ENCODE data around the gene MED7.
A peak's percentile ranks its signal among the peaks of the same experiment; 100 is the strongest.

The MED7 gene

DNA sequence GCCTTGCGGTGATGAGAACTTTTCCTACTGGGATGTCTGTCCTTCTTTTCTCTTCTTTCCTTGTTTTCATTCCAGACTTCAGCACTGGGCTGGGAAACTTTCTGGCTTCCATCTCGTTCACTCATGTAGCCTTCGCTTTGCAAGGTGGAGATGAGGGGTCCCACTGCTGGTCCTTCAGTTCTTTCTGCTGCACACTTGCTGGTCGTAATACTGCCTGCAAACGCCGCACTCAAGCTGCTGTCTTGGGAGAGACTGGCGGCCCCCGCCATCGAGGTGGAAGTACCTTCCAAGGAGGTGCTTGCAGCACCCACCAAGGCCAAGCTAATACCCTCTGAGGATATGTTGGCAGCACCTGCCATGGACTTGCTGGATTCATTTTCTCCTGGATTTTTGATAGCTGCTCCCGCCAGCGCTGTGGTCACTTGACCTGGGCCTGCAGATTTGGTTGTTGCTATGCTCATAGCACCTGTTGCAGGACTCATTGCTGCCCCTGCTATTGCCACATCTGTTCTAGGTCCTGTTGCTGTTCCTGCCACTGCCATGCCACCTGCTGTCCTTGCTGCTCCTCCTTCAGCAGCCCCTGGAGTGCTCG, 20.4 kb upstream of the MED7 start:
- DNase-seq, result no peak

DNA sequence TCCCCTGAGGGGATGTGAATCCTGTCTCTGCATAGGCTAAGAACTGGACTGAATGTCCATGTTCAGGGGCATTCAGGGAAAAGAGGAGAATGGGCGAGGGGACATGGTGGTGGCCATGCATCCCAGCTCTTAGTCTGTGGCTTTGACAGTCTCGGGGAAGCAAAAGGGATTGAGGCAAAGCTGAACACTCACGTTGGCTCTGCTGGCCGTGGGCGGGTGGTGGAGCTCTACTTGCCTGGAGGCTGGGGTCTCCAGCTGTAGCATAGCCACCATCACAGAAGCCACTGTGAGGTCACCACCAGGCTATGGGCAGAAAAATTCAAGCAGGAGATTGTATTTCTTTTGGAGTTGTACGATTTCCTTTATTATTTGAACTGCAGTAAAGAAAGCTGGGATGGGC, 19.3 kb upstream of the MED7 start:
- no peak for DNase-seq

DNA sequence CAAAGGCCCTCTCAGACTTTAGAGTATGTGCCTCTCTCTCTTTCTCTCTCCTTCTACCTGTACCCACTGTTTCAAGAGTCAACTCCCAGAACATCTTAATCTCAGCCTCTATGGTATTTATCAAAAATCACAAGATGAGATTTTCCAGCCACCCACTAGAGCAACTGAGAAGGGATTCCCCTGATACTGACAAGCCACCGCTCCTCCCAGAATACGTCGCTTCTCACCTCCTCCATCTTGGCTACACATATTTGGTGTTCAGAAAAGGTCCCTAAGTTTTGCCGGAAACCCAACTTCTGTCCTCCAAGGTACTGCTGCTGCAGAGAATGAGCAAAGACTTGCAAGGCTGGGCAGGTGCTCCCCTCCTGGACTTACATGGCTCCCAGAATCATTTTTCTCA, 17.3 kb upstream of the MED7 start:
- peak; percentile 49 to 50 for DNase-seq

- peak; percentile 43 to 53 for DNase-seq
Observed at GRCh38 chr5:157159209-157159751, 16.6 kb upstream of the MED7 start.

GRCh38 chr5:157157293-157157891, 14.7 kb upstream of the MED7 start:
- no peak for DNase-seq

DNA sequence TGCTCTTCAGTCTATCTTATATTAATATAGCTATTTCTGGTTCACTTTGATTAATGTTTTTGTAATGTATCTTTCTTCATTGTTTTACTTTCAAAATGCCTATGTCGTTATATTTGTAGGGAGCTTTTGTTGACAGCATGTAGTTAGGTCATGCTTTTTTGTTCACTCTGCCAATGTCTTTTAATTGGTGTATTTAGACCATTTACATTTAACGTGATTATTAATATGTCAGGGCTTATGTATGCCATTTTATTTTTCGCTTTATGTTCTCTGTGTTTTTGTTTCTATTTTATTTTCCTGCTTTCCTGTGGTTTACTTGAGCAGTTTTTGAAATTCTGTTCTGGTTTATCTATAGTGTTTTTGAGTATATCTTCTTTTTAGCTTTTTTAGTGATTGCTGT, 12.6 kb upstream of the MED7 start:
- no peak for DNase-seq

DNA sequence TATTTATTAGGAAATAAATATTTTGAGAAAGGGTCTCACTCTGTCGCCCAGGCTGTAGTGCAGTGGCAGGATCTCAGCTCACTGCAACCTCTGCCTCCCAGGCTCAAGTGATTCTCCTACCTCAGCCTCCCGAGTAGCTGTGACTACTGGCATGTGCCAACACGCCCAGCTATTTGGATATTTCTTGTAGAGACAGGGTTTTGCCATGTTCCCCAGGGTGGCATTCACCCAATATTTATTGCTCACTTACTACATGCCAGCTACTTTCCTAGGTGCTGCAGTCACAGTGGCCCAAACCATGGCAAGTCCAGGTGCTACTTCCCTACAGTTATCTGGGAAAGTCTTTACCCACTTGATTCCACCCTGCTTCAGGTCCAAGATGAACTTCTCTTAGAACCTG, 8.3 kb upstream of the MED7 start:
- no peak for DNase-seq

GRCh38 chr5:157148734-157149615, 6.3 kb upstream of the MED7 start:
- peak; percentile 78 to 92 for DNase-seq

- peak; percentile 44 to 50 for DNase-seq
Observed at GRCh38 chr5:157143127-157143971, 684 bp upstream of the MED7 start.

DNA sequence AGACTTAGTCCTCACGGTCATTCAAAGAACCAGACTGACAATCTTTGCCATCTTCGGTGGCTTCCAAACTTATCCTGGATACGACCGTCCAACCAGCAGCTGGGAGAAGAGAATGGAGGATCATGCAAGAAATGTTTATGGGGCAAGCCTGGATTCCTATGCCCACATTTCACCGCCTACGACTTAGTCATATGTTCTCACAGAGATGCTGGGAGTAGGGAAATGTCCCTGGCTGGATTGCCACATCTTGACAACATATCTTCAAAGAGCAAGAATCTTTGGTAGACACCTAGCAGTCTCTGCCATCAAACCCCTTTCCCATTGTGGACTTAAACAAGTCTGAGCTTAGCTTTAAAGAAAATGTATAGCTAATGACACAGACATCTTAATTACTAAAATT, 5.0 kb downstream of the MED7 start:
- no peak for DNase-seq

GRCh38 chr5:157132281-157132612, 10.4 kb downstream of the MED7 start:
- DNase-seq, result no peak

DNA sequence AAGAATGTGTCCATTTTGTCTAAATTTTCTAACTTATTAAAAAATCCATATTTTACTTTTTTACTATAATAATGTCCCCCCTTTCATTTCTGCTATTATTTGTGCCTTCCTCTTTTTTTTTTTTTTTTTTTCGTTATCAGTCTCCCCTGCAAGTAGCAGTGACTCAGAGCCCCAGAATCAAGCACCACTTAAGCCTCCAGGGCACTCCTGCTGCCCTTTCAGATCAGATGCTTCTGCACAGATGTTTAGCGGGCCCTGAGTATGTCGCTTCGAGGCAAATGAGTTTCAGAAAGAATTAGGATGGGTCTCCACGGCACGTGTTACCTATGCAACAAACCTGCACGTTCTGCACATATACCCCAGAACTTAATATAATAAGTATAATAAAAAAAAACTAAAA, 11.7 kb downstream of the MED7 start:
- DNase-seq, result no peak

DNA sequence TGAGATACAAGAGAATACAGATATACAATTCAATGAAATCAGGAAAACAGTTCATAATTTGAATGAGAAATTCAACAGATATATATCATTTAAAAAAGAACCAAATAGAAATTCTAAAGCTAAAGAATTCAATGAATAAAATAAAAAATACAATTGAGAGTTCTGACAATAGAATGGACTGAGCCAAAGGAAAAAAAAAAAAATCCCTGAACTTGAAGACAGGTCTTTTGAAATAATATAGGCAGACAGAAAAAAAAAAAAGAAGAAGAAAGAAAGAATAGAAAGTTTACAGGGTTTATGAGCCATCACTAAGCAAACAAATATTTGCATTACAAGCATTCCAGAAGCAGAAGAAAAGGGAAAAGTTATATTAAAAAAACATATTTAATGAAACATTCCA, 21.0 kb downstream of the MED7 start:
- DNase-seq, result no peak

GRCh38 chr5:157120102-157120501, 22.6 kb downstream of the MED7 start:
- DNase-seq, result no peak

GRCh38 chr5:157116483-157116954, 26.1 kb downstream of the MED7 start:
- no peak for DNase-seq

GRCh38 chr5:157115502-157115901, 27.2 kb downstream of the MED7 start:
- DNase-seq, result no peak

DNA sequence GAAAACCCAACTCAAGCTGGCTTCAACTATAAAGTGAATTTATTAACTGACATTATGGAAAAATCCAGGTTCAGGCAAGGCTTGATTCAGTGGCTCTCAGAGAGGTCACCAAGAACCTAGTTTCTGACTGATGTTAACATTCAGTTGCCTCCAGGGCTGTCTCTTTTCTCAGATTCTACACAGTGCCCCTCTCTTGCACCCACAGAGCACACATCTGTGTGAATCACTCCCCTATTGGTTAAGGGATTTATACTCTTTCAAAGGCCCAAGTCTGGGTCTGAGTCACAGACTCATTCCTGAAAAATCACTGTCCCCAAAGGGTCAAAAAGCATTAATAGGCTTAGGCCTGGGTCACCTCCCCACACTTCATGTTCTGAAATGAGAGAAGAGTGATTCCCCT, 27.7 kb downstream of the MED7 start:
- no peak for DNase-seq

- DNase-seq, result no peak
Observed at GRCh38 chr5:157113002-157113401, 29.7 kb downstream of the MED7 start.

DNA sequence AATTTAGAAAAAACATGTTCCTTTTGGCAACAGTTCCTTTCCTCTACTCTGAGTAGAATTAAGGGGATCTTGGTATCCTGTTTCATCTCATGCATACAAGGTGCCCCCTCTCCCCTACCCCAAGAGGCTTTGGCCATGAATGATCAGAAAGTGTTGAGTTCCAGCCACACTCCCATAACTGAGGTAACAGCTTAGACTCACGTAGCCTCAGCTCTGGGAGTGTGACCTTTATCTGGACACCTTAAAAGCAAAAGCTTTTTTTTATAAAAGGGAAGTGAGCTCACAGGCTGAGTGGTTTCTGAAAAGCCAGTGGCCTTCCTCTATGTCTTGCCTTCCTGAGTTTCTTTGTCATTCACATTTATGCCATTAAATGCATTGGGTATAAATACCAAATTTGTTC, 32.9 kb downstream of the MED7 start:
- DNase-seq, result peak in 1 of 2 donors; percentile 9

GRCh38 chr5:157108976-157109375, 33.7 kb downstream of the MED7 start, which contains the start of gene HAVCR2:
Gene HAVCR2 (minus strand): TSS chr5:157109044. CDS start chr5:157108983, 61 bp downstream.
- peak; percentile 26 for DNase-seq

DNA sequence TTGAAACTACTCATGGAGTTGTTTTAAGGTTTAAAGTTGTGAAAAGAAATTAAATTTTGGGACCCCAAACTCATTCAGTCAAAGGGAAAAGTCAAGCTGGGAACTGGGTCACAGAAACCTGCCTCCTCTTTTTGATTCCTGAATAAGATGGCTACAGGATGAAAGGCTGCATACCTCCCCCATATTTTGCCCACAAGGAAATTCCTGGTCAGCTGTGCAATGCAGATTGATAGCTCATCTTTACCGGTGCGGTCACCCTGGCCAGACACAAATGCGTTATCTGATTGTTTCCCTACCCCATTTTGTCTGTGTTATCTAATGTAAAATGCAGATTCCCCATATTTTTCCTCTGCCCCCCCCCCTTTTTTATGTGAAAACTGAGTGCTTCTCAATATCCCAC, 35.2 kb downstream of the MED7 start:
- no peak for DNase-seq

DNA sequence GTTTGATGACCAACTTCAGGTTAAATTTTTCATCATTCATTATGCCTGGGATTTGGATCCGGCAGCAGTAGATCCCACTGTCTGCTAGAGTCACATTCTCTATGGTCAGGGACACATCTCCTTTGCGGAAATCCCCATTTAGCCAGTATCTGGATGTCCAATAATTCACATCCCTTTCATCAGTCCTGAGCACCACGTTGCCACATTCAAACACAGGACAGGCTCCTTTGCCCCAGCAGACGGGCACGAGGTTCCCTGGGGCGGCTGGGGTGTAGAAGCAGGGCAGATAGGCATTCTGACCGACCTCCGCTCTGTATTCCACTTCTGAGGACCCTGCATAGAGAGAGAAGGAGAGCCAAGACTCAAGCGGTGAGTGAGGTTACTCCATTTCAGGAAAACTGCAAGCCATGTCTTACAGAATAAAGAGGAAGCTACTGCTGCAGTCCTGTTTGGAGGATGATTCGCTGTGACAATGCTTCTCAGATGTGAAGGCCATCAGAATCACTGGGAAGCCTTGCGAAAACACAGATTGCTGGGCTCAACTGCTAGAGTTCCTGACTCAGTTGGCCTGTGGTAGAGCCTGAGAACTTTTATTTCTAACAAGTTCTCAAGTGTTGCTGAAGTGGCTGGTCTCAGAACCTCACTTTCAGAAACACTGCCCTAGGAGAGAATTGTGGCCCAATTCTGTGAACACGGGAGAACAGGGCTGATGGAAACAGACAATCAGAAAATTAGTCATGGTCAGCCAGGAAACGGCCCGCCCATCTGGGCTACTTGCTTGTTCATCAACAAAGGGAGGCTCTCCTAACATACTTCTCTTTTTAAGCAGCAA, 35.8 kb downstream of the MED7 start:
- no peak for DNase-seq

Data from activated CD4-positive, alpha-beta T cell treated with anti-CD3 and anti-CD28 coated beads for 4 hours (primary cell).